ENCODE results near the gene IL31. TPM values are rescaled to one million over a fixed set of nuclear protein-coding genes. Genes with fewer than 3 reads are reported as not detected.

Gene IL31
- total RNA-seq, 6 experiments from 2014 or later = not detected

DNA sequence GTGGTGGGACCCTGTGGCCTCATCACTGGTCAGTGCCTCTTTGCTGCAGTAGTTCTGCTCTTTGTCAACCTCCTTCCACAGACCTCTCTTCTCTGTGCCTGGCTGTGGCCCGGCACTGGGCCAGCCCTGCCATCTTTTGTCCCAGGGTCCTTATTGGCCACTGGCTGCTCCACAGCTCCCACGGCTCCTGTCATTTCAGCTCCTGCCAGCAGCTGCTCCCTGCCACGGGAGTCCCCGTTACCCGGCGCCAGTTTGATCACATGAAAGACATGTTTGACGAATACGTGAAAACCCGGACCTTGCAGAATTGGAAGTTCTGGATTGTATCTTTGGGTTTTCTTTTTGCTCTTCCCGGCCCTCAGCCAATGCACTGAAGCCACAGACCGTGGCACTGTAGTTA lies 35.4 kb downstream of the IL31 start:
- intact Hi-C loops (cut with DNase I) = loop anchor here in 1 of 2 donors (5.0 kb wide), 1 partner anchor 59 kb away; no protein-coding TSS in a partner anchor
- no peak for ATAC-seq

DNA sequence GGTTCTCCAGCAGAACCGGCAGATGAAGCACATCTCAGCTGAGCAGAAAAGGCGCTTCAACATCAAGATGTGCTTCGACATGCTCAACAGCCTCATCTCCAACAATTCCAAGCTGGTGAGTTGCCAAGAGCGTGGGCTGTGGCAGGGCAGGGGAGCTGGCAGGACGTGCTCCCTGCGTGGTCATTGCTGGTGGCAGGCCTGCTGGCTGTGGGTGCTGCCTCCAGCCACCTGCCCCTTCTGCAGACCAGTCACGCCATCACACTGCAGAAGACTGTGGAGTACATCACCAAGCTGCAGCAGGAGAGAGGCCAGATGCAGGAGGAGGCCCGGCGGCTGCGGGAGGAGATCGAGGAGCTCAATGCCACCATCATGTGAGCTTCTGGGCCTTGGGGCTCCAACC lies 35.8 kb downstream of the IL31 start:
- ATAC-seq (no peak), DNase-seq (no peak)
- H3K36me3 ChIP-seq = peaks cover 9 to 28% (median 14%) of the 10 kb centered on the region in 4 donors
- H3K27ac ChIP-seq = no peak overlapping the region
- intact Hi-C loops (cut with DNase I) = loop anchor here in 1 of 2 donors (5.0 kb wide), 1 partner anchor 59 kb away; no protein-coding TSS in a partner anchor
- WGBS (ENCODE audit: insufficient coverage, low coverage, low lambda C conversion rate, missing lambda C conversion rate) = 47% methylated on average over 3 of the region's 11 CpGs
- H3K4me1 ChIP-seq = peaks cover 0 to 2% (median under 1%) of the 10 kb centered on the region in 4 donors
- no peak overlapping the region for H3K4me3 ChIP-seq
- no peaks in the 10 kb centered on the region for H3K27me3 ChIP-seq
- H3K9me3 ChIP-seq = no peaks in the 10 kb centered on the region
- no peak for TF ChIP-seq POLR2A (IDR thresholded peaks at IDR 0.05)
- TF ChIP-seq, protein P1, sequence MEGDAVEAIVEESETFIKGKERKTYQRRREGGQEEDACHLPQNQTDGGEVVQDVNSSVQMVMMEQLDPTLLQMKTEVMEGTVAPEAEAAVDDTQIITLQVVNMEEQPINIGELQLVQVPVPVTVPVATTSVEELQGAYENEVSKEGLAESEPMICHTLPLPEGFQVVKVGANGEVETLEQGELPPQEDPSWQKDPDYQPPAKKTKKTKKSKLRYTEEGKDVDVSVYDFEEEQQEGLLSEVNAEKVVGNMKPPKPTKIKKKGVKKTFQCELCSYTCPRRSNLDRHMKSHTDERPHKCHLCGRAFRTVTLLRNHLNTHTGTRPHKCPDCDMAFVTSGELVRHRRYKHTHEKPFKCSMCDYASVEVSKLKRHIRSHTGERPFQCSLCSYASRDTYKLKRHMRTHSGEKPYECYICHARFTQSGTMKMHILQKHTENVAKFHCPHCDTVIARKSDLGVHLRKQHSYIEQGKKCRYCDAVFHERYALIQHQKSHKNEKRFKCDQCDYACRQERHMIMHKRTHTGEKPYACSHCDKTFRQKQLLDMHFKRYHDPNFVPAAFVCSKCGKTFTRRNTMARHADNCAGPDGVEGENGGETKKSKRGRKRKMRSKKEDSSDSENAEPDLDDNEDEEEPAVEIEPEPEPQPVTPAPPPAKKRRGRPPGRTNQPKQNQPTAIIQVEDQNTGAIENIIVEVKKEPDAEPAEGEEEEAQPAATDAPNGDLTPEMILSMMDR (IDR thresholded peaks at IDR 0.05) = no peak

More for the DNA sequence above, 35.4 kb downstream of the IL31 start:
- H3K27ac ChIP-seq = no peak overlapping the region
- H3K9me3 ChIP-seq = no peaks in the 10 kb centered on the region
- no peak overlapping the region for H3K4me3 ChIP-seq
- DNase-seq = no peak
- WGBS (ENCODE audit: insufficient coverage, low coverage, low lambda C conversion rate, missing lambda C conversion rate) = 73% methylated on average over 2 of the region's 11 CpGs
- H3K27me3 ChIP-seq = no peaks in the 10 kb centered on the region
- H3K36me3 ChIP-seq = peaks cover 9 to 28% (median 14%) of the 10 kb centered on the region in 4 donors
- TF ChIP-seq, protein P1 (IDR thresholded peaks at IDR 0.05) = no peak
- TF ChIP-seq POLR2A (IDR thresholded peaks at IDR 0.05) = no peak
- no peaks in the 10 kb centered on the region for H3K4me1 ChIP-seq

DNA sequence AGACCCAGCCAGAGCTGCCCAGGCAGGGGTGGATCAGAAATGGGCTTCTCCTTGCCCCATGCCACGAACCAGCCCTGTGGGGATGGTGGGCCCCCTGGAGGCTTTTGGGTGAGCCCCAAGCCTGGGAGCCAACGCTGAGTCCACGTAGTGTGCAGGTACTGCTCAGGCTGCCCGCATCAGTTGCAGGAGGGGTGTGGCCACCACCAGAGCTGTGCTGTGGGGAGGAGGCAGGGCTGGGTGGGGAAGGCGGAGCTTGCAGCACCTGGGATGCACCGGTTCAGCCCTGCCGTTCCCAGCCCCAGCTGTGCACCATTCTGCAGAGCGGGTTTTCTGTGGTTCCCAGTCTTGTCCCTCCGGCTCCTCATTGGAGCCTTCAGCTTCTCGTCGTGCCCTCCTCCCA lies 36.3 kb downstream of the IL31 start:
- no peak overlapping the region for H3K27ac ChIP-seq
- WGBS (ENCODE audit: insufficient coverage, low coverage, low lambda C conversion rate, missing lambda C conversion rate) = no CpG with 5 or more reads among the region's 11 CpGs
- ATAC-seq = peak in 2 of 4 donors; percentile 4 to 18
- H3K36me3 ChIP-seq = peaks cover 6 to 26% (median 14%) of the 10 kb centered on the region in 4 donors
- H3K4me1 ChIP-seq = peaks cover 0 to 7% (median 3%) of the 10 kb centered on the region in 4 donors
- DNase-seq = no peak
- intact Hi-C loops (cut with DNase I) = loop anchor here in 1 of 2 donors (5.0 kb wide), 1 partner anchor 60 kb away; no protein-coding TSS in a partner anchor
- TF ChIP-seq, protein P1 (IDR thresholded peaks at IDR 0.05) = no peak
- TF ChIP-seq POLR2A (IDR thresholded peaks at IDR 0.05) = no peak
- H3K27me3 ChIP-seq = no peaks in the 10 kb centered on the region
- H3K9me3 ChIP-seq = no peaks in the 10 kb centered on the region
- no peak overlapping the region for H3K4me3 ChIP-seq

DNA sequence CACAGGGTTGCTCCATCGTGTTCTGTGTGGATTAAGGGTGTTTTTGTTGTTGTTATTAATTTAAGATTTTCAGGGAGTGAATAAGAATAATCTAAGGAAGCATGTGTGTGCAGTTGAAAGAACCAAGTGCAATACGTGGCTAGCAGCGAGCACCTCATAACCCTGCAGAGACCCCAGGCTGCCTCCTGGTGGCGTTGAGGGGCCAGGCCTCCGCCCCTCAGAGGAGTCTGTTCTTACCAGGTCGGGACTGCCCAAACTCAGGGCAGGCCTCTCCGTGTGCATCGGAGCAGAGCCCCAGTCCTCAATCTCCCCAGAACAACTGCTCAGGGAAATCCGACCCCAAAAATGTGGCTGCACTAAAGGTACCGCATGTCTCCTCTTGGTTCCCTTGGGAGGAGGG lies 36.8 kb downstream of the IL31 start:
- 61% methylated on average over 2 of the region's 10 CpGs for WGBS (ENCODE audit: insufficient coverage, low coverage, low lambda C conversion rate, missing lambda C conversion rate)
- Histone ChIP-seq H3K36me3 (peaks cover 6 to 22% (median 12%) of the 10 kb centered on the region in 4 donors), H3K27me3 (no peaks in the 10 kb centered on the region), H3K4me1 (peaks cover 0 to 11% (median 3%) of the 10 kb centered on the region in 4 donors), H3K27ac (no peak overlapping the region), H3K4me3 (no peak overlapping the region), H3K9me3 (no peaks in the 10 kb centered on the region)
- ATAC-seq = no peak
- no peak for TF ChIP-seq POLR2A (IDR thresholded peaks at IDR 0.05)
- TF ChIP-seq, protein P1 (IDR thresholded peaks at IDR 0.05) = no peak
- DNase-seq = no peak
- intact Hi-C loops (cut with DNase I) = loop anchor here in 1 of 2 donors (5.0 kb wide), 1 partner anchor 60 kb away; no protein-coding TSS in a partner anchor
